NCI-H82 treated with DMSO at 0.1 percent for 48 hours (cell line): ENCODE results near the gene MYOG.

Experiments used
- DNase-seq: peaks from one replicate; lab custom pipeline; 2025; ENCODE audit not compliant: unreplicated experiment; lab: John Stamatoyannopoulos, UW

Gene MYOG

GRCh38 chr1:203117611-203118575 is 32.1 kb upstream of the MYOG start:
- DNase-seq: peak; percentile 62

DNA sequence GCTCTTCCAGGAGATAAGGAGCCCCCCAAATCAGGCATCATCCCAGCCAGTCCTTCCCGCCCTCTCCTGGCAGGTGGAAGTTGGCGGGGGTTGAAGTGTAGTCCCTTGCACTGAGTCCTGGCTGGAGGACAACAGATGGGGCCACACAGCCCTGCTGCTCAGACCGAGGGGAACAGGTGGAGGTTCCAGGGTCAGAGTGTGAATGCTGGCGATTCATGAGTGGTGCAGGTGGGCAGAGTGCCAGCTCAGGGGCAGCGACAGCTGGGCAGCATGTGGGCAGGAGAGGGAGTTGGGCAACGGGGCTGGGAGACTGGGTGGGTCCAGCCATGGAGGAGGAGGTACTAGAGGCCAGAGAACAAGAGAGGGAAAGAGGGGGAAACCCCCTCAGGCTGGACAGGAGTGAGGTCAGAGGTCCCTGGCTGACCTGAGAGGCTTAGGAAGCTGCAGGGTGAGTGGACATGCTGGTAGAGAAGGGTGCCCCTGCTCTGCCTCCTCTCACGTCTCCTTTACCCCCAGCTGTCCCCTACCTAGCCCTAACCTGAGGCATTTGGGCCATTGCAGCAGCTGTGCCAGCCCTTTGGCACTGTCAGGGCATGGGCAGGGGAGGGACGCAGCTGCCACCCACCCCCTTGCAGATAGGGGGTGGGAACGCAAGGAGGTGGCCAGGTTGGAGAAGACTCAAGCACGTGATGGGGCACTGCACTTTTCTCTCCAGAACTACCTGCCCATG is 30.4 kb upstream of the MYOG start:
- no peak for DNase-seq

GRCh38 chr1:203114202-203114601 is 28.4 kb upstream of the MYOG start:
- DNase-seq: no peak

- no peak for DNase-seq
Measured at GRCh38 chr1:203113308-203113707, 27.5 kb upstream of the MYOG start.

DNA sequence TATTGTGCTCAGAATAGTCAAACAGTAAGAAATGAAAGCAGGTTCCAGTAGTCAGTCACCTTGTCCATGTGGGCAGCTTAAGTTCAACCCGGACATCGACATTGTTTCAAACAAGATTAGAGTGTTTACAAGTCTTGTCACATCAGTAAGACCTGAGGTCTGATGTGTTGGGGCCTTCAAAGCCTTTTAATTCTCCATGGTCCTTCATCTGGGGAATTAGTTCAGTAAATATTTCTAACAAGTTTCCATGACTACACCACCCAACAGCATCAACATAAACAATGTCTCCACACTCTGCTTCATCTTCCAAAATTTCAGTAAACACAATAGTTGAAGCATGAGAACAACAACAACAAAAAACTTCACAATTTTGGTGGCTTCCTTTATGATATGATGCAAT is 26.7 kb upstream of the MYOG start:
- no peak for DNase-seq

GRCh38 chr1:203104789-203105390 is 19.1 kb upstream of the MYOG start:
- no peak for DNase-seq

- no peak for DNase-seq
Measured at GRCh38 chr1:203103829-203104495, 18.1 kb upstream of the MYOG start.

DNA sequence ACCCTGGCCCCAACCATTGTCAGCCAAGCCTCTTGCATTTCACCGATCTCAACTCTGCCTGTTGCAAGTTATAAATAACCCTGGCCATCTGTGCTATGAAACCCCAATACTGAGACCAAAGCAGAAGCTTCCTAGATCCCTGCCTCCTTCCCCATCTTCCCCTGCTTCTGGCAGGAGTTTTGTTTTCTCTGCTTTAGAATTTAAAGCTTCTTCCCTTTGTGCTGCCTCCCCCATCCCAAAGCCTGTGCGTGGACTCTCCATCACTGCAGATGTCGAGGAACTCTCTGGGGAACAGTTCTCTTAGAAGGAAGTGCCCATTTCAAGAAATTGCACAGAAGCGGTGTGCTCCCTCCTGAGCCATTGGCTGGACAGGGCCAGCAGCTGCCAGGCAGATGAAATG is 17.4 kb upstream of the MYOG start:
- no peak for DNase-seq

- peak; percentile 26 for DNase-seq
Measured at GRCh38 chr1:203101813-203102634, 16.2 kb upstream of the MYOG start.

- DNase-seq: no peak
Measured at GRCh38 chr1:203100516-203100869, 14.7 kb upstream of the MYOG start.

DNA sequence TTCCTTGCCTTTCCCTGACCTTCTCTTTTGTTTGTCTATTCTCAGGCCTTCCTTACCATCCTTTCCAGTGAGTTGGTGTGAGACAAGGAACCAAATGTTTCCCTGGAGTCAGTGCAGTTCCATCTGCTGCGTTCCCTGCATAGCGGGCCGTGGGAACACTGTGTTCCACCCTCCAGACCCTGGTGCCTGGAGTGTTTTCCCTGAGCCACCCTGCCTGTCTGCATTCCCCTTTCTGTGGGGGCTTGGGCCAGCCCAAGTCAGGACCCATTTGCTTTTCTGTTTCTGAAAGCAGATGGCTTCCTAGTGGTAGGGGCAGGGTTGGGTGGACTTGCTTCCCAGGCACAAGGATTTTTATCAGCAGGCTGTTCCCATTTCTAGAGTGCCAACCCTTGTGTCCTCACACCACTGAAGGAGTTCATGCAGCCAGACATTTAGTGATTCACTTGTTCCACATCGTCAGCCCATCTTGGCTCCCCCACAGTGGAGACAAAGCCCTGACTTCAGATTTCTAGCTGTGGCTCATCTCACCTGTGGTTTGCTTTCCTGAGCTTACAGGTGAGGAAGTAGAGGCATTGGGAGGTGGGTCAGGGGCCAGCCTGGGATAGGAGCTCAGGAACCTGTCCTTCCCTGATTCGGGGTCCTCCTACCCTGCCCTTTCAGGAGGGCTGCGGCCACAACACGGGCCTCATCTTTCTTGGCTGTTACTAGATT is 14.1 kb upstream of the MYOG start:
- DNase-seq: no peak

DNA sequence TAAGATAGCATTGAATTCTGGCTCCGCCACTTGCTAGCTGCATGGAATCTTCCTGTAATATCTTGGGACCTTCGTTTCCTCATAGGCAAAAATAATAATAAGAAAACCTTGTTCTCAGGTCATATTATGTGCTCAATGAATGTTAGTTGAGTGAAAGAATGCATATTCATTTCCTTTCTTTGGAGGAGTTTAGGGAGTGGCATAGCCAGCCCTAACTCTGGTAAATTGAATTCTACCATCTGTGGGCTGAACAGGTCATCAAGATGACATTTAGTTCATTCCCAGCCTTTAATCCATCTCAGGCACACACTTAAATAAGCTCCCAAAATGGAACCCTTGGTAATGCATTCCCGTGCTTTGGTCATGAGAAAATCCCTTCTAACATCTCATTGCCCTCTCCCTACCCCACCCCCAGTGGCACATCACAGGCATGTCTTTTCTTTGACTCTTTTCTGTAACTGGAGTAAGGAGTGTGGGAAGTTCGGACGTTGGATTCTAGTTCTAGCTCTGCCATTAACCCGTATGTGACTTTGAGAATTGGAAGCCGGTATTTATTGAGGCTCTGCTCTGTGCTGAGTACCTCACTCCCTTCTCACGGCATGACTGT is 13.2 kb upstream of the MYOG start:
- DNase-seq: no peak

DNA sequence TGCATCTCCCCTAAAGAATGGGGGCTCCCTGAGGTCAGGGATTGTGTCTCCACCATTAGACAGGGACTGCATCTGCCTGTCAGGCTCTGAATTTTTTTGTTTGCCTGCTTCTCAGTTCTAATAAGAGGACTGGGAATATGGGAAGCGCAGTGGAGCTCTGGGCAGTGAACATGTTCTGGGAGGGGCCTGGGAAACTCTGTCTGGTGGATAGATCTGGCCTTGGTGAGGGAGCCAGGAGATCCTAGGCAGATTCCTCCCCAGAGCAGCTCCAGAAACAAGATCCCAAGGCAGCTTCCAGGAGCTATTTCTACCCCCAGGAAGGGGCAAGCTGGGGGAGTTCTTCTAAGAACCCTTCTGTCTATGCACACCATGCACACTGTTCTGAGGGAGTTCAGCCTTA is 12.6 kb upstream of the MYOG start:
- DNase-seq: no peak

- no peak for DNase-seq
Measured at GRCh38 chr1:203097001-203097400, 11.2 kb upstream of the MYOG start.

GRCh38 chr1:203096566-203096965 is 10.8 kb upstream of the MYOG start:
- peak; percentile 88 for DNase-seq

DNA sequence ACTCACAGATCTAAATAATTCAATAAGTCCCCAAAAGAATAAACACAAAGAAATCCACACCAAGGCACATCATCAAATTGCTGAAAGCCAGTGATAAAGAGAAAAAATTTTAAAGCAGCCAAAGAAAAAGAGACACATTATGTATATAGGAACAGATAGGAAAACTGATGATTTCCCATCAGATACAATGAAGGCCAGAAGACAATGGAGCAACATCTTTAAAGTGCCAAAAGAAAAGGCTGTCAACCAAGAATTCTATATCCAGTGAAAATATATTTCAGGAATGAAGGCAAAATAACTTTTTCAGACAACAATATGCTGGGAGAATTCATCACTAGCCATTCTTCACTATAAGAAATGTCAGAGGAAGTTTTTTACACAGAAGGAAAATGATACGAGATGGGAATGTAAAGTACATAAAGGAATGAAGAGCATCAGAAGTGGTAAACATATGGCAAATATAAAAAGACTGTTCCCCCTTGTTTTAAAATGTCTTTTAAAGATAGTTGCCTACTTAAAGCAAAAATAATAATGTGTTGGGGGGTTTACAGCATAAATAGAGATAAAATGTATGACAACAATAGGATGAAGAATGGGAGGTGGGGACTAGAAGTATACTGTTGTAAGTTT is 9.4 kb upstream of the MYOG start:
- no peak for DNase-seq

GRCh38 chr1:203093754-203094410 is 8.1 kb upstream of the MYOG start:
- DNase-seq: no peak

DNA sequence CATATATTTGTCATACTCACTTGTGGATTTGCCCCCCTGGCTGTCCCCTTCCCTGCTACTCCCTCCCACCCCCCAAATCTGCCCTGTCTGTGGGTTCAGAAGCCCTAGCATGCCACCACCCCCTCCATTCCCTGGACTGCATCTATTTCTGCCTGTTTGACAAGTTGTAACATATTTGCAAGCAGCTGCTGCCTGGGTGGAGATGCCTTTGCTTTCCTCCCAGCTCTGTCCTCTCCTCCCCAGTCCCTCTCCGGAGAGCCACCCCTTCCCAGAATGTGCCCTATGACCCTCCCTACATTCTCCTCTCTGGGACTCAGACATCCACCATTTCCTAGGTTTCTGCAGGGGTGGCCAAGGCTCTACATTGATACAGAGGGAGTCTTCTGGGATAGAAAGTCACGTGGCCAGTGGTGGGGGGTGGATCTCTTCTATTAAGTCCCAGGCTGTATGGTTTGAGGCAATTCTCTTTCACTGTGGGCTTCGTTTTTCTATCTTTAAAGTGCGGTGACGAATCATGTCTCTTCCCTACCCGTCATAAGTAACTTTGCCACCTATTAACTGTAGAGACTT is 6.0 kb upstream of the MYOG start:
- no peak for DNase-seq
